ENCODE results near the gene MADD. TPM values are rescaled to one million over a fixed set of nuclear protein-coding genes. Genes with fewer than 3 reads are reported as not detected.
"Not testable (repeated sequence)": the region's sequence is repeated elsewhere in the genome, so short reads cannot be mapped to it uniquely, and the experiment has no call there.

Gene MADD
- total and polyA plus RNA-seq, 11 donors, result 22.6 to 60.6 (median 40.2) TPM

DNA sequence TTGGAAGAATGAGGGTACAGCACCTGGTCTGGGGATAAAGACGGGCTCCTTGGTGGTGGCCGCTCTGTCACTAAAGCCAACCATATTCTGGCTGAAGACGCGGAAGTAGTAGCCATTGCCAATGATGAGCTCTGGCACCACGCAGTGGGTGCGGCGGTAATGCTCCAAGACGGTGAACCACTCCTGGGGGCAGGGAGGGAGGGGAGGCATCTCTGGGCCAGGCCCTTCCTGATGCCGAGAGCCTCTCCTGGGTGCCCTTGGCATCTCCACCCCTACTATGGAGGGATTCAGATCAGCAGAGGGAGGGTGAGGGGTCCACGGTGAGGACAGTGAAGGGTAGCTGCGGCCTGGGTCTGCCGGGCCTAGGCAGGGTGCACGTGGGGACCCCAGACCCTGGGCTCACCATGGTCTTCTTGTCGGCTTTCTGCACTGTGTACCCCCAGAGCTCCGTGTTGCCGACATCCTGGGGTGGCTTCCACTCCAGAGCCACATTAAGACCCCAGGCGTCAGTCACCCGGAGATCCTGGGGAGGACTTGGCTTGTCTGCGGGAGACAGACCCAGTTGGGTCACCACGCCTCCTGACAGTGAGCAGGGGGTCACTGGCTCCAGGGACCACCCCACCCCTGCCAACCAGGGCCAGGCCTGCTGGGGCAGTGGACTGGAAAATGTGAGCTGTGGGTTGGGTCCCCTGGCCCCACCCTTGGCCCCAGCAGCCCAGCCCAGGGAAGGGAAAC, 63.0 kb downstream of the MADD start:
- Histone ChIP-seq H3K27ac (peak overlapping the region in 5 of 12 donors; percentile 39 to 83 (median 75)), H3K27me3 (no peaks in the 10 kb centered on the region), H3K4me1 (peaks cover 0 to 88% (median 39%) of the 10 kb centered on the region in 12 donors), H3K36me3 (peaks cover 0 to 100% (median 16%) of the 10 kb centered on the region in 9 donors), H3K4me3 (no peak overlapping the region), H3K9me3 (no peaks in the 10 kb centered on the region)
- peak in 2 of 5 donors; percentile 19 to 26 for DNase-seq
- no peak for TF ChIP-seq POLR2A (IDR thresholded peaks at IDR 0.05)
- TF ChIP-seq, protein P1, sequence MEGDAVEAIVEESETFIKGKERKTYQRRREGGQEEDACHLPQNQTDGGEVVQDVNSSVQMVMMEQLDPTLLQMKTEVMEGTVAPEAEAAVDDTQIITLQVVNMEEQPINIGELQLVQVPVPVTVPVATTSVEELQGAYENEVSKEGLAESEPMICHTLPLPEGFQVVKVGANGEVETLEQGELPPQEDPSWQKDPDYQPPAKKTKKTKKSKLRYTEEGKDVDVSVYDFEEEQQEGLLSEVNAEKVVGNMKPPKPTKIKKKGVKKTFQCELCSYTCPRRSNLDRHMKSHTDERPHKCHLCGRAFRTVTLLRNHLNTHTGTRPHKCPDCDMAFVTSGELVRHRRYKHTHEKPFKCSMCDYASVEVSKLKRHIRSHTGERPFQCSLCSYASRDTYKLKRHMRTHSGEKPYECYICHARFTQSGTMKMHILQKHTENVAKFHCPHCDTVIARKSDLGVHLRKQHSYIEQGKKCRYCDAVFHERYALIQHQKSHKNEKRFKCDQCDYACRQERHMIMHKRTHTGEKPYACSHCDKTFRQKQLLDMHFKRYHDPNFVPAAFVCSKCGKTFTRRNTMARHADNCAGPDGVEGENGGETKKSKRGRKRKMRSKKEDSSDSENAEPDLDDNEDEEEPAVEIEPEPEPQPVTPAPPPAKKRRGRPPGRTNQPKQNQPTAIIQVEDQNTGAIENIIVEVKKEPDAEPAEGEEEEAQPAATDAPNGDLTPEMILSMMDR (IDR thresholded peaks at IDR 0.05), result no peak
- ATAC-seq, result no peak
- intact Hi-C loops (cut with DNase I), result no loop called here
- WGBS, 4 donors, result 77 to 90% (median 81%) methylated on average over 12 to 20 of the region's 20 CpGs

DNA sequence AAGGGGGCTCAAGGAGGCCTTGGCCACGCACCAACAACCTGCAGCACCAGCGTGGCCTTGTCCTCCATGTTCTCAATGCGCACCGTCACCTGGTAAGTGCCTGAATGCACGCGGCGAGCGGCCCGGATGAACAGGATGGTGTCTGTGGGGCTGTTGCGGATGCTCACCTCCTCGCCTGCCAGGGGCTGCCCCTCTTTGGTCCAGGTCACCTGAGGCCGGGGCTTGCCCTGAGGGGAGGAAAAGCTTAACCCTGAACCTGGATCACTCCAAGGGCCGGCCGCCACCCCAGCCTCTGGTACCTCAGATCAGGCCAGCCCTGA, 63.6 kb downstream of the MADD start:
- no peaks in the 10 kb centered on the region for H3K9me3 ChIP-seq
- WGBS, 4 donors, result 63 to 75% (median 72%) methylated on average over 4 to 14 of the region's 14 CpGs
- H3K4me1 ChIP-seq, result peaks cover 0 to 88% (median 35%) of the 10 kb centered on the region in 12 donors
- TF ChIP-seq, protein P1 (IDR thresholded peaks at IDR 0.05), result no peak
- TF ChIP-seq POLR2A (IDR thresholded peaks at IDR 0.05), result no peak
- H3K36me3 ChIP-seq, result peaks cover 0 to 100% (median 18%) of the 10 kb centered on the region in 9 donors
- intact Hi-C loops (cut with DNase I), result no loop called here
- ATAC-seq, result no peak
- H3K27me3 ChIP-seq, result no peaks in the 10 kb centered on the region
- H3K4me3 ChIP-seq, result no peak overlapping the region
- DNase-seq, result peak in 1 of 5 donors; percentile 17
- H3K27ac ChIP-seq, result peak overlapping the region in 5 of 12 donors; percentile 15 to 75 (median 44)

DNA sequence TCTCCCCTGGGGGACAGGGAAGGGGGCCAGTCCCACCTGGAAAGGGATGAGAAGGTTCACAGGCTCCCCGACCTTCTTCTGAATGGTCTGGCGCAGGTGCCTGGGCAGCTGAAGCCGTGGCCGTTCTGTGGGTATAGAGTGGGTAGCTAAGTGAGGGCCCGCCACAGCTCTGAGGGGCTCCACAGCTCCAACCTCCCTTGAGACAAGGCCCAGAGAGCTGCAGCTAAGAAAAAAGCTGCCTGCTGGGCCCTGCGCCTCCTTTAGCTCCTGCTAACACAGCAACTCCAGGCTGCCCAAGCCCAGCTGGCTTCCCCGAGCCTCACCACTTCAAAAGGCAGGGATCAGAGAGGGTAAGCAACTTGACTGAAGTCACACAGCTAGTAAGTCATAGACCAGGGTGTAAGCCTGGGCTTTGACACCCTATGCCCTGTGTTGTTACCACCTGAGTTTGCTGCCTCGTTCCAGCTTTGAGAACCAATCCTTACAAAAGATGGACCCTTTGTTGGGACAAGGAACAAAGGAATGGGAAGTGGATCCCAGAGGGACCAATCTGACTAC, 64.0 kb downstream of the MADD start:
- Histone ChIP-seq H3K36me3 (peaks cover 0 to 100% (median 17%) of the 10 kb centered on the region in 9 donors), H3K27me3 (no peaks in the 10 kb centered on the region), H3K9me3 (no peaks in the 10 kb centered on the region), H3K27ac (peak overlapping the region in 5 of 12 donors; percentile 23 to 75 (median 44)), H3K4me1 (peaks cover 0 to 86% (median 31%) of the 10 kb centered on the region in 12 donors), H3K4me3 (no peak overlapping the region)
- 50 to 85% (median 81%) methylated on average over 2 to 8 of the region's 8 CpGs for WGBS, 4 donors
- intact Hi-C loops (cut with DNase I), result no loop called here
- TF ChIP-seq, protein P1 (IDR thresholded peaks at IDR 0.05), result no peak
- no peak for TF ChIP-seq POLR2A (IDR thresholded peaks at IDR 0.05)
- DNase-seq, result no peak
- no peak for ATAC-seq

DNA sequence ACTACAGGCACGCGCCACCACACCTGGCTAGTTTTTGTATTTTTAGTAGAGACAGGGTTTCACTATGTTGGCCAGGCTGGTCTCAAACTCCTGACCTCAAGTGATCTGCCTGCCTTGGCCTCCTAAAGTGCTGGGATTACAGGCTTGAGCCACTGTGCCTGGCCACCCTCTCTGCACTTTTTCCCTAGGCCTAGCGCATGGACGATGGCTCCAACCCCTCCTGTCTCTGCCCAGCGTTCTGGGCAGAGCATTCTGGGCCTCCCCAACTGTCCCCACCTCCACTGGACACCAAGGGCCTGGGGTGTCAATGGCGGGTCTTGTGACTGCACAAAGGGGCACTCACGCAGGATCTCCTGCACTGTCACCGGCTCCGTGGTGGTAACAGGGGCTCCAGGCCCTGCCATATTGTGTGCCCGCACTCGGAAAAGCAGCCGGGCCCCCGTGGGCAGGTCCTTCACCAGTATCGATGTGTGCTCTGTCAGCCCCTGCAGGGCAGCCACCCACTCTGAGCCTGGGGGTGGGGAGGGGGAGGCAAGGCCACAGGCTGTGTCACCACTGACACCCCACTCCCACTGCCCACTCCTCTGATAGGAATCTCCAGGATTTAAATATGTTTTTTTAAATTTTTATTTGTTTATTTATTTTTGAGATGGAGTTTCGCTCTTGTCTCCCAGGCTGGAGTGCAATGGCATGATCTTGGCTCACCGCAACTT, 64.9 kb downstream of the MADD start:
- H3K9me3 ChIP-seq; intact Hi-C loops (cut with DNase I); H3K4me3 ChIP-seq; H3K27me3 ChIP-seq; ATAC-seq: not testable (repeated sequence)
- Histone ChIP-seq H3K36me3 (peaks cover 0 to 100% (median 20%) of the 10 kb centered on the region in 9 donors), H3K4me1 (peaks cover 0 to 85% (median 22%) of the 10 kb centered on the region in 12 donors), H3K27ac (peak overlapping the region in 6 of 12 donors; percentile 2 to 75 (median 39))
- 67 to 85% (median 80%) methylated on average over 15 to 16 of the region's 16 CpGs for WGBS, 4 donors
- peak in 1 of 5 donors; percentile 24 for DNase-seq

Data from heart left ventricle (tissue), 16 donors.